ENCODE measurements around the gene DBX1.

DBX1 gene, protein sequence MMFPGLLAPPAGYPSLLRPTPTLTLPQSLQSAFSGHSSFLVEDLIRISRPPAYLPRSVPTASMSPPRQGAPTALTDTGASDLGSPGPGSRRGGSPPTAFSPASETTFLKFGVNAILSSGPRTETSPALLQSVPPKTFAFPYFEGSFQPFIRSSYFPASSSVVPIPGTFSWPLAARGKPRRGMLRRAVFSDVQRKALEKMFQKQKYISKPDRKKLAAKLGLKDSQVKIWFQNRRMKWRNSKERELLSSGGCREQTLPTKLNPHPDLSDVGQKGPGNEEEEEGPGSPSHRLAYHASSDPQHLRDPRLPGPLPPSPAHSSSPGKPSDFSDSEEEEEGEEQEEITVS

GRCh38 chr11:20160425-20161229, at the start of gene DBX1:
Gene DBX1, minus strand, starts transcription at chr11:20160475. Its CDS starts 151 bp downstream, at chr11:20160324.
- in situ Hi-C loops (cut with HindIII; ENCODE audit: low pct_ligation_motif_present, low sequenced_read_pairs) = no loop called here
- TF ChIP-seq, protein P1, sequence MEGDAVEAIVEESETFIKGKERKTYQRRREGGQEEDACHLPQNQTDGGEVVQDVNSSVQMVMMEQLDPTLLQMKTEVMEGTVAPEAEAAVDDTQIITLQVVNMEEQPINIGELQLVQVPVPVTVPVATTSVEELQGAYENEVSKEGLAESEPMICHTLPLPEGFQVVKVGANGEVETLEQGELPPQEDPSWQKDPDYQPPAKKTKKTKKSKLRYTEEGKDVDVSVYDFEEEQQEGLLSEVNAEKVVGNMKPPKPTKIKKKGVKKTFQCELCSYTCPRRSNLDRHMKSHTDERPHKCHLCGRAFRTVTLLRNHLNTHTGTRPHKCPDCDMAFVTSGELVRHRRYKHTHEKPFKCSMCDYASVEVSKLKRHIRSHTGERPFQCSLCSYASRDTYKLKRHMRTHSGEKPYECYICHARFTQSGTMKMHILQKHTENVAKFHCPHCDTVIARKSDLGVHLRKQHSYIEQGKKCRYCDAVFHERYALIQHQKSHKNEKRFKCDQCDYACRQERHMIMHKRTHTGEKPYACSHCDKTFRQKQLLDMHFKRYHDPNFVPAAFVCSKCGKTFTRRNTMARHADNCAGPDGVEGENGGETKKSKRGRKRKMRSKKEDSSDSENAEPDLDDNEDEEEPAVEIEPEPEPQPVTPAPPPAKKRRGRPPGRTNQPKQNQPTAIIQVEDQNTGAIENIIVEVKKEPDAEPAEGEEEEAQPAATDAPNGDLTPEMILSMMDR (IDR thresholded peaks at IDR 0.05; ENCODE audit: low read depth, low read length, missing control alignments) = no peak

DNA sequence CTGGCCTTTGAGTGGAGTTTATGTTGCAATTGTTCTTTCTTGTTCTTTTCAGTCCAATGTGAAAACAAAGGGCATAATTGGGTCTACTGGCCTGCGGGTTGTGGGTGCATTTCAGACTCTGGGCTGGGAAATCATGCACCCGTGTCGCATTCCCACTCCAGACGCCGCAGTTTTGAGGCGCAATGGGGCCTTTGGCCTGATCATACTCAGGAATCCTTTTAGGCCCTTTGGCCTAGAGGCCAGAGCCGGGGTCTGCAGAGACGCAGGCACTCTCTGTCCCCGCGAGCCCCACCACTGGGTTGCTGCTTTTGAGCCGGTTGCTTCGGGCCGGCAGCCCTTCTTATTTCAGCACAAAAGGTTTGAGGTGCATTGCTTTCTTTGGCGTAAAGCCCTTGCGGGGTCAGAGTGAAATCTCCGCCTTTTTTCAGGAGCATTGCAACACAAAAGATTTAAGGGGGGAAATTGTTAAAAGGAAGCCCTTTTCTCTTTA, 48.4 kb upstream of the DBX1 start:
- no peaks in the 10 kb centered on the region for H3K36me3 ChIP-seq (replicated peaks)
- peaks cover 43% of the 10 kb centered on the region for H3K27me3 ChIP-seq (replicated peaks)
- no peak for DNase-seq
- no peak overlapping the region for H3K4me3 ChIP-seq (ENCODE audit: low read depth, low read length)
- TF ChIP-seq, protein P1 (IDR thresholded peaks at IDR 0.05; ENCODE audit: low read depth, low read length, missing control alignments) = no peak
- no peak overlapping the region for H3K27ac ChIP-seq
- in situ Hi-C loops (cut with HindIII; ENCODE audit: low pct_ligation_motif_present, low sequenced_read_pairs) = no loop called here

More at GRCh38 chr11:20160425-20161229, at the start of gene DBX1:
- no peak within 1 kb of the TSS for H3K27ac ChIP-seq
- H3K27me3 ChIP-seq (replicated peaks) = peaks cover 89% of the 10 kb centered on the region
- DNase-seq = no peak
- H3K36me3 ChIP-seq (replicated peaks) = no peaks in the 10 kb centered on the region
- H3K4me3 ChIP-seq (ENCODE audit: low read depth, low read length) = no peak within 1 kb of the TSS

DNA sequence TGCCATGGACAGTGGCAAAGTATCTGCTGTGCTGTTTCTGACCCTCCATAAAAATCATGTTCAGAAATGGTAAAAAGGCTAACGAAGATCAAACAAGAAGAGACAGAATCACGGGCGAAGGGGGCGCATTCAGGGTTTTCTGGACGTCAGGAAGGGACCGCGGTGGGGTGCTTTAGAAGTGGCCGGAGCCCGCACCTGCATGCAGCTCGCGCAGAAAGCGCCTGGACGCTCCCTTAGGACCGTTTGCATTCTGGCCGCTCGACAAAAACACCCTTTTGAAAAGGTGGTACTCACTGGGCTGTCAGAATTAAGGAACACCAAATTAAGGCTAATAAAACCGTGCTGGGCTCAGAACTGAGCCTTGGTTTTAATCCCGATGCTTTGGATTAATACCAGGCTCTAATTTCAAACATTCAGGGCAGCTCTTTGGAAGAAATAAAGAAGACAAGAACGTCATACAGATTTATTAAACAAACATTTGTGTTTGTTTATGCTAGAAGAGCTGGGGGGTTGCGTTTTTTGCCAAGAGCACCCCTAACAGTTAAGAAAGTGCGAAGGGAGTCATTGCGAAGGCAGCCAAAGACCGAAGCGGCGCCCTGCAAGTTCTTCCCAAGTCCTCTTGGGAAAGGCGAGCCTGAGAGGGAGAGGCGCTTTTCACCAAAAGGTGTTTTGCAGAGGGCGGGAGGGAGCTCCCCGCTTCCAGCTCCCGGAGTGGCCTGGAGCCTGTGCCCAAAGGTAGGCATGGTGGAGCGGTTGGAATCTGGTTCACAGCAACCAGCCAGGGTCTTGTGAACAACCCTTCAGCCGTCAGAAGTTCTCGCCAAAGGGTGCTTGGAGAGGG, 47.7 kb upstream of the DBX1 start:
- Histone ChIP-seq H3K36me3 (replicated peaks) (no peaks in the 10 kb centered on the region), H3K27ac (no peak overlapping the region), H3K4me3 (ENCODE audit: low read depth, low read length) (no peak overlapping the region), H3K27me3 (replicated peaks) (peaks cover 43% of the 10 kb centered on the region)
- in situ Hi-C loops (cut with HindIII; ENCODE audit: low pct_ligation_motif_present, low sequenced_read_pairs) = no loop called here
- TF ChIP-seq, protein P1 (IDR thresholded peaks at IDR 0.05; ENCODE audit: low read depth, low read length, missing control alignments) = no peak
- no peak for DNase-seq

GRCh38 chr11:20205807-20206206, 45.5 kb upstream of the DBX1 start:
- in situ Hi-C loops (cut with HindIII; ENCODE audit: low pct_ligation_motif_present, low sequenced_read_pairs) = no loop called here
- Histone ChIP-seq H3K4me3 (ENCODE audit: low read depth, low read length) (no peak overlapping the region), H3K36me3 (replicated peaks) (no peaks in the 10 kb centered on the region), H3K27me3 (replicated peaks) (peaks cover 48% of the 10 kb centered on the region), H3K27ac (no peak overlapping the region)
- TF ChIP-seq, protein P1 (IDR thresholded peaks at IDR 0.05; ENCODE audit: low read depth, low read length, missing control alignments) = no peak
- DNase-seq = no peak

DNA sequence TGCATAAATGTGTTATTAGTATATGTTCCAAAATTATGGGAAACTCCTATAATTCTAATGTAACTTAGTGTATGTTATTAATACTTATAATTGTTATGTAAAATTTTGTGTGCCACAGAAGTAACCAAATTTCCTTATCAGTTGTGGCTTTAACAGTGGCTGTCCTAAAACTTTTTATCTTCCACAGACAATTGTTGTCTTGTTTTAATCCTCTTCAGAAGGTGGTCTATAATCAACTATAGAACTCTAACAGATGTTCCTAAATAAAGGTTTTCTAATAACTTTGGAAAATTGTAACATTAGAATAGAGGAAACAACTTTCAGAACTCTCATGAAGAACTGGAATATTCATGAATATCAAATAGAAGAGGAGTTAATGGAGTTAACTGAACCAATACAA, 44.4 kb upstream of the DBX1 start:
- Histone ChIP-seq H3K4me3 (ENCODE audit: low read depth, low read length) (no peak overlapping the region), H3K27ac (no peak overlapping the region), H3K27me3 (replicated peaks) (peaks cover 45% of the 10 kb centered on the region), H3K36me3 (replicated peaks) (no peaks in the 10 kb centered on the region)
- no peak for DNase-seq
- TF ChIP-seq, protein P1 (IDR thresholded peaks at IDR 0.05; ENCODE audit: low read depth, low read length, missing control alignments) = no peak
- in situ Hi-C loops (cut with HindIII; ENCODE audit: low pct_ligation_motif_present, low sequenced_read_pairs) = no loop called here
